T-helper 17 cell (primary cell): ENCODE measurements around the gene RNF207. TPM values are rescaled to one million over a fixed set of nuclear protein-coding genes. Genes with fewer than 3 reads are reported as not detected.

Experiments
- ATAC-seq: fragments of 150-1000 bp; cut with Tn5 transposase; 2 replicates; pipeline ENCODE4 v1.10.0; 2021; ENCODE audit warnings: mild to moderate bottlenecking, moderate library complexity
- DNase-seq, 3 donors: peaks; one replicate each; pipeline versions ENCODE4 v3.0.0 to v3.0.0-alpha.2; 2020 to 2021
- H3K9me3 ChIP-seq: one replicate; pipeline ENCODE4 v1.7.0; 2013; ENCODE audit warnings: low read length, mild to moderate bottlenecking; ENCODE audit not compliant: control insufficient read depth, poor library complexity, severe bottlenecking
- H3K27ac Mint-ChIP-seq: one replicate; pipeline ENCODE4 v1.8.0; 2022; ENCODE audit warnings: mild to moderate bottlenecking, moderate library complexity, mixed read lengths
- H3K27me3 Mint-ChIP-seq: one replicate; pipeline ENCODE4 v1.8.0; 2022; ENCODE audit warnings: mixed read lengths
- H3K36me3 Mint-ChIP-seq: one replicate; pipeline ENCODE4 v1.8.0; 2022; ENCODE audit warnings: low read depth, mixed read lengths
- H3K4me1 Mint-ChIP-seq: one replicate; pipeline ENCODE4 v1.8.0; 2022; ENCODE audit warnings: mild to moderate bottlenecking, mixed read lengths
- H3K4me3 Mint-ChIP-seq: one replicate; pipeline ENCODE4 v1.8.0; 2022; ENCODE audit warnings: mild to moderate bottlenecking, moderate library complexity, mixed read lengths
- total RNA-seq, 4 donors: library from RNA in 2 of 4; stranded (reverse) in 2 of 4; gene quantifications; one replicate each; pipeline ENCODE4 v1.2.3 and lab custom pipeline; 2022 to 2026

The RNF207 gene
- total RNA-seq, 2 donors from 2014 or later: 17.7 to 25.9 TPM

DNA sequence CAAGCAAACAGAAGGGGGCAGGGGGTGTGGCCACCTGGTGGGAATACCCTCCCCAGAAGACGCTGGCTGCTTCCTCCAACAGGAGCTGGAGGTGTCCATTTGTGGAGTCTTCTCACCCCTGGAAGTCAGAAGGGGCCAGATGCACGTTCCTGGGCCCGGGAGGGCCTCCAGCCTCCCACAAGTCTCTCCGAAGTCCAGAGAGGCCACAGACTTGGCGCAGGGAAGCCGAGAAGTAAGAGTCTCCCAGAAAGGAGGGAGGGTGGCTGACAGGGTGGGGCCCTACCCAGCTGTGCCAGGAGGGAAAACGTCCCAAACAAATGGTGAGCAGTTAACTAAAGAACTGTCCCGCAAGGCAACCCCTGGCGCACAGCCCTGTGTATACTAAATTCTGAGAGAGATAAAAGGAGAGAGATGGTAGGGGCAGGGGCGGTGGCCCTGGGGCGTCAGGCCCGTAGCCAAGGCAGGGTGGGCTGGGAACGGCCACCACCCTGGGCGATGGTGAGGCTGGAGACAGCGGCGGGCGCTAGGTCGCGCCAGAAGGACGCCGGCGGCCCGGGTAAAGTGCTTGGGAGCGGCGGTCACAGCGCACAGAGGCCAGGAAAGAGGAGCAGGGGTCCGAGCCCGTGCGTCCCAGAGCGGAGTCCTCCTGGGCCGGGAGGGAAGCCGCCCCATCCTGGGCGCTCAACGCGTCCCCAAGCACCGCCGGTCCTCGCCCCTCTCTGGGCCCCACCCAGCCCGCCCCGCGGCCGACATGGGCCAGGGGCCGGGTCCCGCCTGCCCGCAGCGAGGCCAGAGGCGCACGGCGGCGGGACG is 27.0 kb upstream of the RNF207 start:
- Mint-ChIP-seq H3K36me3 (peaks cover 2% of the 10 kb centered on the region), H3K4me1 (peaks cover 17% of the 10 kb centered on the region), H3K4me3 (peak overlapping the region; percentile 64), H3K27ac (no peak overlapping the region), H3K27me3 (peaks cover 38% of the 10 kb centered on the region)
- no peaks in the 10 kb centered on the region for H3K9me3 ChIP-seq
- ATAC-seq: no peak
- no peak for DNase-seq

DNA sequence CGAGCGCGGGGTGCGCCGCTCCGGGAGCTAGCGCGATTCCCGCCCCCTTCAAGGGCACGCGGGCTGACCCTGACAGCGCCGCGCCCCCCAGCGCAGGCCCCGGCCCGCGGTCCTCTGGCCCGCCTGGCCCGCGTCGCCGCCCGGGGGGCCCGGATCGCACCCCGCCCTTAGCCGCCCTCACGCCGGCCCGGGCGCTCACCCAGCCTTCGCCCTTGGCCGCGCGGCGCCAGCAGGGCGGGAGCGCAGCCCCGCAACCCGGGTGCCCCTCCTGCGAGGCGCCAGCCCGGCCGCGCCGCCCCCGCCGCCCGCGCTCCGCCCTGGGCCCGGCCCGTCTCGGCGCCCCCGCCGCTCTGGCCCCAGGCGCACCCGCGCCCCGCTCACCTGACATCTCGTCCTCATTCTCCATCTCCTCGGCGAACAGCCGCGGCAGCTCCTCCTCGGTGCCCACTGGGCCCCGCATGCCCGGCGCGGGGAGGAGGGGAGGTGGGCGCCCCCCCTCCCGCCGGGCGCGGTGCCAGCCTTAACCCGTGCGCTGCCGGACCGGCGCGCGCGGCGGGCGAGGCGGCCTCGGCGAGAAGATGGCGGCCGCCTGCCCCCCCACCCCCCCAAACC is 26.2 kb upstream of the RNF207 start:
- H3K36me3 Mint-ChIP-seq: peaks cover 2% of the 10 kb centered on the region
- H3K27me3 Mint-ChIP-seq: peaks cover 38% of the 10 kb centered on the region
- no peak overlapping the region for H3K4me3 Mint-ChIP-seq
- DNase-seq: no peak
- no peak for ATAC-seq
- no peak overlapping the region for H3K27ac Mint-ChIP-seq
- H3K4me1 Mint-ChIP-seq: peaks cover 19% of the 10 kb centered on the region
- no peaks in the 10 kb centered on the region for H3K9me3 ChIP-seq

DNA sequence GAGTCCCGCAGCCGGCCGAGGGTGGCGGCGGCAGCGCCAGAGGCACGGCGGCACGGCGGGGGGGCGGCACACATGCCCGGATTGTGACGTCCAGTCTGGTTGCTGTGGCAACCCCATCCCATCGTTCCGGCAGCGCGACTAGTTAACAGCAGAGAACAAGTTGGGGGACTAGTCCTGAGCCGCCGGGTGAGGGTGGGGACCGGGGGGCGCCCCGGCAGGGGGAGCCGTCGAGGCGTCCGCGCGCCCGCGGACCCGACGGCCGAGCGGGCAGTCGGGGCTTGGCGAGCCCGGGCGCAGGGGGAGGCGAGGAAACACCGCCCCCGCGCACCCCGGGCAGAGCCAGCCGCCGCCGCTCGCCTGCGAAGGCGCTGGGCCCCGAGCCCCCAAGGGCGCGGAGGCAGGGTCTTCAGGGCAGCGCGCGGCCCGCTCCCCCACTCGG is 25.6 kb upstream of the RNF207 start, which contains the start of gene CHD5:
TSS of gene CHD5 (minus strand) at position 54 of the 439 bp plus-strand sequence. CDS start 298 bp downstream, outside the sequence.
- ATAC-seq: peak; percentile 35
- H3K4me3 Mint-ChIP-seq: peak within 1 kb of the TSS; percentile 77

DNA sequence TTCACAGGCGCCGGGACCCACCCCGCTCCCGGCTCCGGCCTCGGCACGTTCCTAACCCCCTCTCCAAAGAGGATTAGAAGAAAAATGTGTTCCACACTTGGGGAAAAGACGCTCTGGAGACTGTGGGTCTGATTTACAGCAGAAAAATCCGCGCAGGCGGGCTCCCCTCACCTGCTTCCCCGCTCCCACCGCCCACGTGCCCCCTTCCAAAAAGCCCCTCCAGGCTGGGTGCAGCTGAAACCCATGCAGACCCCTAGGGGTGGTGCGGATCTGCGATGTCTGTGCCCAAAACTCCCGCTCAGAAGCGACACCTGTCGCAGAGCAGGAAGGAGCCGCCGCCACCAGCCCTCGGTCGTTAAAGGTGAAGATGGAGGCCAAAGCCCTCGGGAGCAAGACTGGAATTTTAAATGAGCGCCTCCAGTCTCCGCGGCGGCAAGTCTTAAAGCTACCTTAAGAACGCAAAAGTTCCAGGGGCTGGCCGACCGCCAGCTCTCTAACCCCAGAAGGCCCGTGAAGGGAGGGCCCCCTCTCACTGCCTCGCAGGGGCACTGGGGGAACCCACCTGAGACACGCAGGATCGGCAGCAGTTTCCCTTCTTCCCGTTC is 25.1 kb upstream of the RNF207 start:
- peaks cover 20% of the 10 kb centered on the region for H3K4me1 Mint-ChIP-seq
- peak; percentile 52 for ATAC-seq
- H3K27ac Mint-ChIP-seq: no peak overlapping the region
- no peaks in the 10 kb centered on the region for H3K9me3 ChIP-seq
- DNase-seq: no peak
- H3K4me3 Mint-ChIP-seq: peak overlapping the region; percentile 77
- peaks cover 38% of the 10 kb centered on the region for H3K27me3 Mint-ChIP-seq
- H3K36me3 Mint-ChIP-seq: peaks cover 2% of the 10 kb centered on the region

More for the DNA sequence above, 25.6 kb upstream of the RNF207 start, which contains the start of gene CHD5:
- Mint-ChIP-seq H3K27me3 (peaks cover 38% of the 10 kb centered on the region), H3K27ac (no peak within 1 kb of the TSS), H3K4me1 (peaks cover 19% of the 10 kb centered on the region), H3K36me3 (peaks cover 2% of the 10 kb centered on the region)
- no peak for DNase-seq
- H3K9me3 ChIP-seq: no peaks in the 10 kb centered on the region

DNA sequence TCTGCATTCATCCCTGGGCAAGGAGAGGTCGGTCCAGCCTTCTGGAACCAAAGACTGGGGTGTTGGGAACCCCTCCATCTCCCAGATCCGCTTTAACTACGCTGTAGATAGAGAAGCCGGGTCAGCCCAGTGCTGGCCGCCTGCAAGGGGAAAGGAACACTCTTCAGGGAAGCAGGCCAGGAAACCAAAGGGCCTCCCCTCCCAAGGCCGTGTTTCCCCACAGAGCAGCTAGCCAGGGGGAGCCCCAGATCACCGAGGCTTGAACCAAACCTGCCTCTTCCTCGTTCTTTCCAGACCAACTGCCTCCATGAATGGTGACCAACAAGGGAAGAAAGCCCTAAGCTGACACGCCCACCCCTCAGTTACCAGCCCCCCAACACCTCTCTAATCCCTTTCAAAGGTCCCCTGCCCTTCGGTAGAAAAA is 24.6 kb upstream of the RNF207 start:
- peaks cover 2% of the 10 kb centered on the region for H3K36me3 Mint-ChIP-seq
- H3K4me3 Mint-ChIP-seq: peak overlapping the region; percentile 77
- no peak overlapping the region for H3K27ac Mint-ChIP-seq

DNA sequence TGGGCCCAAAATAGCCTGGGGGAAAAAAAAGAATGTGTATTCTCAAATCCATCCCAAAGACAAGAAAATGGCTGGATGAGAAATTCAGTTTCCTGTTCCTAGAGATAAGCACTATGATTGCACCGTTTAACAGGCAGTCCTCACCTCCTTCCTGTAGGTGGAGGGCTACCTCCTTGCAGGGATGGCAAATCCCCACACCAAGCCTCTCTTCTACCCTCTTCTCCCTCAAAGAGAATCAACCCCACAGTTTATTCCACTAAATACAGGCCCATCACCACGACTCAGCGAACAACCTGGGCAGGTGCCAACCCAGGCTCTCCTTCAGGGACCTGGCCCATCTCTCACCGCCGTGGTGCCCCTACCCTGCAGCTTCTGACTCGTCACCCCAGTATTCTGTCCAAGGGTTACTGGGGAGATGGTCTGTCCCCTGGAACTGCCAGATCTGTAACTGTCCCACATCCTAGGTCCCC is 22.4 kb upstream of the RNF207 start:
- no peak for ATAC-seq
- DNase-seq: no peak
- H3K4me3 Mint-ChIP-seq: no peak overlapping the region
- no peaks in the 10 kb centered on the region for H3K9me3 ChIP-seq
- peak overlapping the region; percentile 75 for H3K27ac Mint-ChIP-seq
- H3K4me1 Mint-ChIP-seq: peaks cover 19% of the 10 kb centered on the region
- peaks cover 20% of the 10 kb centered on the region for H3K27me3 Mint-ChIP-seq
- H3K36me3 Mint-ChIP-seq: no peaks in the 10 kb centered on the region

More for the DNA sequence above, 24.6 kb upstream of the RNF207 start:
- ATAC-seq: no peak
- no peak for DNase-seq
- Mint-ChIP-seq H3K27me3 (peaks cover 38% of the 10 kb centered on the region), H3K4me1 (peaks cover 22% of the 10 kb centered on the region)
- H3K9me3 ChIP-seq: no peaks in the 10 kb centered on the region

DNA sequence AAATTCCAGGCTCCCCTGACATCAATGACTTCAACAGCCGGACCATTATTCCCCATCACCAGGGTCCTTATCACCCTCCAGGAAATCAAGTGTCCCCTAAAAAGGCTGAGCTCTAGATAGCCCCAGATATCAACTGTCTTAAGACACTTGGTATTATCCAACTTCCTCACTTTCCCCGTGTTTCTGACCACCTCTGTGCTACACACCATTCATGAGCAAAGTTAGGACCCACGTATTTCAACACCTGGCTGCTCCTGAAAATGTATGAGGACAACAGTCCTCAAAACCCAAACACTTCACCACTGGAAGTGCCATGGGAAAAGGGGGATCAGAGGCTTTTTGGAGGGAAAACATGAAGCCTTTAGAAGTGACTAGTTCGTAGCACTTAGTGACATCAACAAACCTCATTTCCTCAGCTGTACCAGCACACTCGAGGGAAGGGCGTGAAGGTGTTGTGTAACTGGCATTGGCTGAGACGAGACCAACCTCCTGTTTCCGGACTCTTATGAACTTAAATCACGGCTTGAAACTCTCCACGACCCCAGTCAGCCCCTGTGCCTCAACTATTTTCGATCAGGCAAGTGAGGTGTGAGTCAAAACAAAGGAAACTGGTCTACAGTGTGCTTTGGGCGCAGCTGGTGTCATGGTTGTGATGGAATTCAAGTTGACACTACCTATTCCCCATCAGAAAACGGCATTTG is 21.7 kb upstream of the RNF207 start:
- peak overlapping the region; percentile 75 for H3K27ac Mint-ChIP-seq

DNA sequence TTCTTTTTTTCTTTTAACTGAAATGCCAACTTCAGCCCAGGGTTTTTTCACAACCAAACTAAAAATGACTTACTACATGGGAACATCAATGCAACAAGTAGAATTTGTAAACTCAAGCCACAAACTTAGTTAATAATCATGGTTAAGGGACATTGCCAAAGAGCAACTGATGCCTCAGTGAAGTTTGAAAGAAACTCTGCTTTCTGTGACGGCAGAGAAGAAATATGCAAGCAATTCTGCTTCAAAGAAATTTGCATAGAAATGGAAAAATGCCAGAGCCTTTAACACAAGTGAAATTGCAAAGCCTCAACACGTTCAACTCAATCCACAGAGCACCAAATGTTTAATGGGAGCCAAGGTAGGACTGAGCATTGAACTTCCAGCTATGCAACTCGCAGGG is 20.8 kb upstream of the RNF207 start:
- H3K9me3 ChIP-seq: no peaks in the 10 kb centered on the region
- Mint-ChIP-seq H3K4me3 (no peak overlapping the region), H3K4me1 (peaks cover 20% of the 10 kb centered on the region), H3K36me3 (peaks cover 5% of the 10 kb centered on the region), H3K27me3 (peaks cover 16% of the 10 kb centered on the region), H3K27ac (no peak overlapping the region)
- DNase-seq: no peak
- ATAC-seq: no peak

More for the DNA sequence above, 21.7 kb upstream of the RNF207 start:
- no peak overlapping the region for H3K4me3 Mint-ChIP-seq
- ATAC-seq (no peak), DNase-seq (no peak)
- H3K36me3 Mint-ChIP-seq: peaks cover 5% of the 10 kb centered on the region
- peaks cover 20% of the 10 kb centered on the region for H3K4me1 Mint-ChIP-seq
- H3K9me3 ChIP-seq: no peaks in the 10 kb centered on the region
- H3K27me3 Mint-ChIP-seq: peaks cover 16% of the 10 kb centered on the region

DNA sequence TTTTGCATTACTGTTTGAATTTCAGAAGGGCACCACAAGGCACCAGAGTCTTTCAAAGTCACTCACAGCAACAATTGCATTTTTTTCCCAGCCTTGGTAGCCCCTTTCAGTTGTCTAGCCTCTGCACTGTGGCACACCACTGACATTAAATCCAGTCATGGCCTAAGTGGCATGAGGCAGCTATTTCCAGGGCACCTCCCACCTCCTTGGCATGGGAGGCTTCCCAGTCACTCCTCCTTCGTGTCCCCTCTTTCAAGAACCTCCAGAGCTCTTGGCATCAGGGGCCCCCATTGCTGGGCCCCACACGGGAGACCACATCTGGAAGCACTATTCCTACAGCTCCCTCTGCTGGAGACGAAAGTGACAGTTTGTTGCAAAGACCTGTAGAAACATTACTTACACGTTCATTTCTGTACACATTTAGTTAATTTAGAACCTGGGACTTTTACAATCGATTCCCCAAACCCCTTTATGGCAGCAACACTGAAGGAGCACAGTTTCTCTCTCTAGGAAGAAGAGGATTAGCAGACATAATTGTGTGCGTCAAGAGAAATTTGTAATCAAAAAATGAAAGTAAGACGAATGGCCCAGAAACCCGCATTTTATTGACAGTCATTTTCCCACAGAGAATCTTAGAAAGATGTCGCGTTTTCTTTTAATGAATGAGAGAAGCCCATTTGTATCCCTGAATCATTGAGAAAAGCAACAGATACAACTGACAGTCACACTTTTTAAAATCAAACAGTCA is 20.1 kb upstream of the RNF207 start:
- H3K36me3 Mint-ChIP-seq: peaks cover 5% of the 10 kb centered on the region
- no peak overlapping the region for H3K4me3 Mint-ChIP-seq
- DNase-seq: no peak
- ATAC-seq: no peak
- no peak overlapping the region for H3K27ac Mint-ChIP-seq
- H3K4me1 Mint-ChIP-seq: peaks cover 19% of the 10 kb centered on the region
- peaks cover 13% of the 10 kb centered on the region for H3K27me3 Mint-ChIP-seq
- no peaks in the 10 kb centered on the region for H3K9me3 ChIP-seq

DNA sequence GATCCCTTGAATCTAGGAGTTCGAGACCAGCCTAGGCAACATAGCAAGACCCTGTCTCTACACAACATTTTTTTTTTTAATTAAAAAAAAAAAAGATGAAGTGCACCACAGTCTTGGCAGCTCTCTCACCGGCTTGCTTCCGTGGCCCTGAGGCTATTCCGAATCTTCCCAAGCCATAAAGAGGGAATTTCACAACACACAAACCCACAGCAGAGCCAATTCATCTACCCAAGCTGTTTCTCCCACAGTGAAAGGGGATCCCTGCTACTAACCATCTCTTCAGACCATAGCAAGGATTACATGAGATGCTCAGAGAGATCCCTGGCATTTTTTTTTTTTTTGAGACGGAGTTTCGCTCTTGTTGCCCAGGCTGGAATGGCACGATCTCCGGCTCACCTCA is 17.5 kb upstream of the RNF207 start:
- H3K36me3 Mint-ChIP-seq: peaks cover 8% of the 10 kb centered on the region
- H3K27me3 Mint-ChIP-seq: no peaks in the 10 kb centered on the region
- H3K27ac Mint-ChIP-seq: no peak overlapping the region
- ATAC-seq: no peak
- H3K4me3 Mint-ChIP-seq: no peak overlapping the region
- no peaks in the 10 kb centered on the region for H3K9me3 ChIP-seq
- DNase-seq: no peak
- peaks cover 8% of the 10 kb centered on the region for H3K4me1 Mint-ChIP-seq

DNA sequence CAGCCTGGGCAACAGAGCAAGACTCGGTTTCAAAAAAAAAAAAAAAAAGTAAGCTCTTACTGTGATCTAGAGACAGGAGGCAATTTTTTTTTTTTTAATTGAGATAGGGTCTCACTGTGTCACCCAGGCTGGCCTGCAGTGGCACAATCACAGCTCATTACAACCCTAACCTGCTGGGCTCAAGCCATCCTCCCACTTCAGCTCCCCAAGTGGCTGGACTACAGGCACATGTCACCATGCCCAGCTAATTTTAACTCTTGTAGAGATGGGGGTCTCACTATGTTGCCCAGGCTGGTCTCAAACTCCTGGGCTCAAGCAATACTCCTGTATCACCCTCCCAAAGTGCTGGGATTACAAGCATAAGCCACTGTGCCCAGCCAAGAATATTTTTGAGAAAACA is 14.0 kb upstream of the RNF207 start:
- H3K36me3 Mint-ChIP-seq: peaks cover 11% of the 10 kb centered on the region
- no peaks in the 10 kb centered on the region for H3K9me3 ChIP-seq
- no peaks in the 10 kb centered on the region for H3K27me3 Mint-ChIP-seq
- no peak for ATAC-seq
- no peak overlapping the region for H3K4me3 Mint-ChIP-seq
- peaks cover 9% of the 10 kb centered on the region for H3K4me1 Mint-ChIP-seq
- DNase-seq: no peak
- H3K27ac Mint-ChIP-seq: no peak overlapping the region

DNA sequence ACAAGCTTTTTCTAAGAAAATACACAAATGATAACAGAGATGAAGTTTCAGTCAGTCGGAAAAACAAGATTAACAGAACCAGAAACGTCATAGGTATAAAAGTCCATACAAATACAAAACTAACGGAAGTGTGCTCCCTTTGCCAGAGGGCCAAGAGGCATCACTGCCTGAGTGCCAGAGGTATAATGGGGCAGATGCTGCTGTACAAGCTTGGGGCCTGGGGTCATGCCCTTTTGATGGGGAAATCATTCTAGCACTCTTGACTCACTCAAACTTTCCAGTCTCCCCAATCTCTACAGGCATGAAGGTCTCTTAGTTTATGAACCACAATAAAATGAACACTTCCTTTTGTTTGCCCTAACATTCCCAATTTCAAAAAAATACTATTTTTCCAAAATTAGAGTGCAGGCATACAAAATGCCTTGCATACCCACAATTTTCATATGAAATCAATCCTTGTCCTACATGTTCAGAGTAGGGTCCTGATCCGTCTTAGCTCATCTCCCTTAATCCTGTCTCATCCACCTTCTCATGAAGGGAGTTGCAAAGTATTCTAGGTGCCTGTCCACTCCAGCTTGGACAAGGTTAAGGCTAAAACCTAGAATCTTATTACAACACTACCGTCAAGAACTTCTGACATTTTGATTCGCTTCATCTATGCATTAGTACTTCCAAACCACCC is 8.0 kb upstream of the RNF207 start:
- Mint-ChIP-seq H3K4me1 (peaks cover 30% of the 10 kb centered on the region), H3K27me3 (no peaks in the 10 kb centered on the region), H3K27ac (peak overlapping the region; percentile 97), H3K36me3 (peaks cover 4% of the 10 kb centered on the region), H3K4me3 (peak overlapping the region; percentile 98)
- DNase-seq (no peak), ATAC-seq (no peak)
- H3K9me3 ChIP-seq: no peaks in the 10 kb centered on the region
